Measurements from ENCODE around the gene USPL1.
A peak's percentile ranks its signal among the peaks of the same experiment; 100 is the strongest.

Gene USPL1

DNA sequence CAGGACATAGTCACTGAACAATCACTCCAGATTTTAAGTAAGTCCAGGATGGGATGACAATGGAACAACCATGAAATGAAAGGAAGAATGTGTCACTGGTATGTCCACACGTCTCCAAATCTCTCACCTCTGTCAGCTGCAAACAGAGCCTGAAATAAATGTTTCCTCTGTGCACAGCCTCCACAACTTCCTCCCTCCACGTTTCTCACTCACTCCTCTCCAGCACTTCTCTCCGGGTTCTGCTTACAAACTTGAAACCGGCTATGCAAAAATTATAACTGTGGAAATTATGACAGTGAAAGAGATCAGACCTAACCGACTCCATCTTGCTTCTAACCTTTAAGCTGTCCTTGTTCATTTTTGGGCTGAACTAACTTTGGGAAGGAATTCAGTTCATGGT is 82.6 kb downstream of the USPL1 start:
- no peak for DNase-seq
- Histone ChIP-seq H3K27me3 (replicated peaks) (no peaks in the 10 kb centered on the region), H3K36me3 (replicated peaks) (no peaks in the 10 kb centered on the region), H3K4me3 (ENCODE audit: low read depth, low read length) (no peak overlapping the region), H3K27ac (no peak overlapping the region)
- in situ Hi-C loops (cut with HindIII; ENCODE audit: low pct_ligation_motif_present, low sequenced_read_pairs) = no loop called here
- TF ChIP-seq, protein P1, sequence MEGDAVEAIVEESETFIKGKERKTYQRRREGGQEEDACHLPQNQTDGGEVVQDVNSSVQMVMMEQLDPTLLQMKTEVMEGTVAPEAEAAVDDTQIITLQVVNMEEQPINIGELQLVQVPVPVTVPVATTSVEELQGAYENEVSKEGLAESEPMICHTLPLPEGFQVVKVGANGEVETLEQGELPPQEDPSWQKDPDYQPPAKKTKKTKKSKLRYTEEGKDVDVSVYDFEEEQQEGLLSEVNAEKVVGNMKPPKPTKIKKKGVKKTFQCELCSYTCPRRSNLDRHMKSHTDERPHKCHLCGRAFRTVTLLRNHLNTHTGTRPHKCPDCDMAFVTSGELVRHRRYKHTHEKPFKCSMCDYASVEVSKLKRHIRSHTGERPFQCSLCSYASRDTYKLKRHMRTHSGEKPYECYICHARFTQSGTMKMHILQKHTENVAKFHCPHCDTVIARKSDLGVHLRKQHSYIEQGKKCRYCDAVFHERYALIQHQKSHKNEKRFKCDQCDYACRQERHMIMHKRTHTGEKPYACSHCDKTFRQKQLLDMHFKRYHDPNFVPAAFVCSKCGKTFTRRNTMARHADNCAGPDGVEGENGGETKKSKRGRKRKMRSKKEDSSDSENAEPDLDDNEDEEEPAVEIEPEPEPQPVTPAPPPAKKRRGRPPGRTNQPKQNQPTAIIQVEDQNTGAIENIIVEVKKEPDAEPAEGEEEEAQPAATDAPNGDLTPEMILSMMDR (IDR thresholded peaks at IDR 0.05; ENCODE audit: low read depth, low read length, missing control alignments) = no peak

- H3K36me3 ChIP-seq (replicated peaks) = no peaks in the 10 kb centered on the region
- TF ChIP-seq, protein P1 (IDR thresholded peaks at IDR 0.05; ENCODE audit: low read depth, low read length, missing control alignments) = peak; percentile 36
- H3K27ac ChIP-seq = no peak overlapping the region
- in situ Hi-C loops (cut with HindIII; ENCODE audit: low pct_ligation_motif_present, low sequenced_read_pairs) = no loop called here
- H3K4me3 ChIP-seq (ENCODE audit: low read depth, low read length) = no peak overlapping the region
- no peak for DNase-seq
- H3K27me3 ChIP-seq (replicated peaks) = no peaks in the 10 kb centered on the region
Measured at GRCh38 chr13:30702006-30702405, 84.3 kb downstream of the USPL1 start.

- Histone ChIP-seq H3K4me3 (ENCODE audit: low read depth, low read length) (no peak overlapping the region), H3K27me3 (replicated peaks) (no peaks in the 10 kb centered on the region), H3K36me3 (replicated peaks) (no peaks in the 10 kb centered on the region), H3K27ac (no peak overlapping the region)
- TF ChIP-seq, protein P1 (IDR thresholded peaks at IDR 0.05; ENCODE audit: low read depth, low read length, missing control alignments) = no peak
- in situ Hi-C loops (cut with HindIII; ENCODE audit: low pct_ligation_motif_present, low sequenced_read_pairs) = no loop called here
- DNase-seq = no peak
Measured at GRCh38 chr13:30704596-30704995, 86.9 kb downstream of the USPL1 start.

DNA sequence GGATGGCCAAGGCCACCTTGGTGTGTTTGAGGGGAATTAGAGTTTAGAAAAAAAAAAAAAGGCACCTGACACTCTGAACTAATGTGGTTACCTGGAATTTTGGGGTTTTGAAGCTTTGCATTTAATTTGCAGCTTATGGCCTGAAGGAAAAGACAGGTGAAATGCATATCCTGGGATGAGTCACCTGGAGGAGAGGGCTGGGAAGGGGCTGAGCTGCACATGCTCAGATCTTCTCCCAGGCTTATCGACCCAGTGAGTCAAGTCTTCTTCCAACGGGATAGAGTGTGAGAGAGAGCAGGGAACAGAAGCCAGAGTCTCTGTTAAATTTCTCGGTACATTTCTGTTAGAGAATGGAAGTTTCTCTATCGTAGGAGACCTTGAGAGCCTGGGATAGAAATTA is 88.0 kb downstream of the USPL1 start:
- in situ Hi-C loops (cut with HindIII; ENCODE audit: low pct_ligation_motif_present, low sequenced_read_pairs) = no loop called here
- no peak overlapping the region for H3K27ac ChIP-seq
- no peaks in the 10 kb centered on the region for H3K36me3 ChIP-seq (replicated peaks)
- TF ChIP-seq, protein P1 (IDR thresholded peaks at IDR 0.05; ENCODE audit: low read depth, low read length, missing control alignments) = no peak
- H3K4me3 ChIP-seq (ENCODE audit: low read depth, low read length) = no peak overlapping the region
- no peaks in the 10 kb centered on the region for H3K27me3 ChIP-seq (replicated peaks)
- no peak for DNase-seq

DNA sequence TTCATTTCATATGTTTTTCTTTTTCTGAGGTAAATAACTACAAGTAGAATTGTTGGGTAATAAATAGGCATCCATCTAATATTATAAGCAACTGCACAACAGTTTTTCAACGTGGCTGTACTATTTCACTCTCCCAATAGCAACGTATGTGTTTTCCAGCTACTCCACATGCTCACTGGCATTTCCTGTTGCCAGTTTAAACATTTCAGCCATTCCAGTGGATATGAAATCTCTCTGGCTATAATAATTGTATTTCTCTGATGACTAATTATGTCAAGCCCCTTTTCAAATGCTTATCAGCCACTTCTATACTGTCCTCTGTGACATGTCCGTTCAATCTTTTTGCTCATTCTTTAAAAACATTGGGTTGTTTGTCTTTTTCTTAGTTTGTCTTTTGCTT is 90.8 kb downstream of the USPL1 start:
- H3K27me3 ChIP-seq (replicated peaks) = no peaks in the 10 kb centered on the region
- H3K4me3 ChIP-seq (ENCODE audit: low read depth, low read length) = no peak overlapping the region
- peak; percentile 66 for DNase-seq
- TF ChIP-seq, protein P1 (IDR thresholded peaks at IDR 0.05; ENCODE audit: low read depth, low read length, missing control alignments) = no peak
- no peak overlapping the region for H3K27ac ChIP-seq
- in situ Hi-C loops (cut with HindIII; ENCODE audit: low pct_ligation_motif_present, low sequenced_read_pairs) = no loop called here
- H3K36me3 ChIP-seq (replicated peaks) = no peaks in the 10 kb centered on the region

Data from brain microvascular endothelial cell (primary cell).